Activated CD4-positive, alpha-beta T cell treated with anti-CD3 and anti-CD28 coated beads, Interleukin-2, amount 10 ng/mL, durations not matched to agents 7 days and 5 days (primary cell): ENCODE data around the gene UMPS. TPM values are rescaled to one million over a fixed set of nuclear protein-coding genes. Genes with fewer than 3 reads are reported as not detected.
"Not testable (repeated sequence)": the region's sequence is repeated elsewhere in the genome, so short reads cannot be mapped to it uniquely, and the experiment has no call there.

Source experiments
- CTCF ChIA-PET: fragments of 350-600 bp; sonication (Branson Sonifier 250); formaldehyde crosslinking; loops from one replicate; lab custom pipeline; 2021; ENCODE audit warnings: antibody characterized with exemption; lab: Charles Lee
- POLR2A ChIA-PET: fragments of 350-600 bp; sonication (Branson Sonifier 250); formaldehyde crosslinking; loops from one replicate; lab custom pipeline; 2021; ENCODE audit warnings: antibody characterized with exemption; lab: Charles Lee
- DNase-seq: peaks from one replicate; pipeline ENCODE4 v3.0.0-alpha.2; 2020
- H3K27ac Mint-ChIP-seq: one replicate; pipeline ENCODE4 v1.8.0; 2021; ENCODE audit warnings: mild to moderate bottlenecking, moderate library complexity, mixed read lengths
- H3K27me3 Mint-ChIP-seq: one replicate; pipeline ENCODE4 v1.8.0; 2021; ENCODE audit warnings: mixed read lengths
- H3K36me3 Mint-ChIP-seq: one replicate; pipeline ENCODE4 v1.8.0; 2021; ENCODE audit warnings: low read depth, mixed read lengths
- H3K4me1 Mint-ChIP-seq: one replicate; pipeline ENCODE4 v1.8.0; 2021; ENCODE audit warnings: mixed read lengths
- H3K4me3 Mint-ChIP-seq: one replicate; pipeline ENCODE4 v1.8.0; 2021; ENCODE audit warnings: mild to moderate bottlenecking, moderate library complexity, mixed read lengths
- H3K9me3 Mint-ChIP-seq: one replicate; pipeline ENCODE4 v1.8.0; 2021; ENCODE audit warnings: mixed read lengths
- microRNA-seq: library from miRNA; unstranded; fragments of <30 nt; microRNA quantifications from one replicate; pipeline ENCODE4 v1.2.0, GENCODE V29; 2021; ENCODE audit warnings: borderline microRNAs expressed, borderline replicate concordance
- total RNA-seq, 2 experiments: library from RNA; stranded (reverse); gene quantifications; one replicate each; pipeline ENCODE4 v1.2.3, GENCODE V29; 2021

UMPS gene
- total RNA-seq, 2 experiments from 2014 or later = 26.9 to 27.8 TPM

DNA sequence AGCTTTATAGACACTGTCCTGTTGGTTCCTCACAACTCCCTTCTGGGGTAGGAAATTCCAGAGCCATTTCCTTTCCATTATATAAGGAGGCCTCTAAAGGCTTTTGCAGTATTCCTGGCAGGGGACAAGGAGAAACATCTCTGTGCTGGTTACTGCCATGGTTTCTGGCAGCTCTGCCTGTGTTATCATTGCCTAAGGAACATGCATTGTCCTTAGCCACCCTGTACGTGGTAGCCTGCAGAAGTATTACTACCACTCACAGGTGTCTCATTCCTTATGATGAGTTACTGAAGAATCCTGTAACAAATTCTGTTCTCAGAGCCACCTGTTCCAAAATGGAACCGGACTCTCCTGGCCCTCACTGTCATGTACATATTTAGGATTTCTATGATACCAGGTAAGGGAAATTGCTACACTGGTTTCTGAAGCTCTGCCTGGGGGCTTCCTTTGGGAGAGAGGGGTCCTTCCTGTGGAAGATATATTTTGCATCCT, 58.0 kb downstream of the UMPS start:
- no peaks in the 10 kb centered on the region for H3K36me3 Mint-ChIP-seq
- ChIA-PET CTCF (interaction anchor here (1.0 to 2.0 kb wide), 3 partner anchors 20 to 113 kb away, joined by 3 to 7 read pairs (median 4); no protein-coding TSS in a partner anchor), POLR2A (interaction anchor here (0.5 to 0.6 kb wide), 2 partner anchors 11 to 97 kb away, joined by 3 to 4 read pairs; no protein-coding TSS in a partner anchor)
- no peaks in the 10 kb centered on the region for H3K9me3 Mint-ChIP-seq
- DNase-seq = no peak
- no peaks in the 10 kb centered on the region for H3K4me1 Mint-ChIP-seq
- H3K27ac Mint-ChIP-seq = no peak overlapping the region
- peaks cover 10% of the 10 kb centered on the region for H3K27me3 Mint-ChIP-seq
- no peak overlapping the region for H3K4me3 Mint-ChIP-seq

DNA sequence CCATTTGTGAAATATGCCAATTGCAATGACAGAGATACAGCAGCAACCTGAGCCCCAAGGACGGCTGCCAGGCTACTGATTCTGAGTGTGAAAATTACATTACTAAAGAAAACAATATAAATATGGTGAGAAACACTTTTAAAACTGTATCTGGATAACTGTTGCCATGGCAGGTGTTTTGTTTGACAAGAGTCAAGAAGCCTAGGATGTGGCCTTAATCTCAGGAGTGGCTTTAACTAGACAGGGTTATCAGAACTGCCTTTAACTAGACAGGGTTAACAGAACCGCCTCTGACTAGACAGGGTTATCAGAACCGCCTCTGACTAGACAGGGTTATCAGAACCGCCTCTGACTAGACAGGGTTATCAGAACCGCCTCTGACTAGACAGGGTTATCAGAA, 58.9 kb downstream of the UMPS start:
- H3K36me3 Mint-ChIP-seq, H3K9me3 Mint-ChIP-seq, POLR2A ChIA-PET, H3K4me3 Mint-ChIP-seq, H3K4me1 Mint-ChIP-seq, H3K27ac Mint-ChIP-seq, DNase-seq: not testable (repeated sequence)
- CTCF ChIA-PET = interaction anchor here (2.0 kb wide), 1 partner anchor 28 kb away, joined by 7 read pairs; no protein-coding TSS in a partner anchor
- H3K27me3 Mint-ChIP-seq = peaks cover 10% of the 10 kb centered on the region

GRCh38 chr3:124791142-124791541, 60.9 kb downstream of the UMPS start:
- no peaks in the 10 kb centered on the region for H3K4me1 Mint-ChIP-seq
- ChIA-PET POLR2A (no interaction called here), CTCF (interaction anchor here (1.1 to 1.2 kb wide), 2 partner anchors 30 to 110 kb away, joined by 4 to 6 read pairs; no protein-coding TSS in a partner anchor)
- peaks cover 12% of the 10 kb centered on the region for H3K27me3 Mint-ChIP-seq
- no peak for DNase-seq
- no peak overlapping the region for H3K27ac Mint-ChIP-seq
- no peak overlapping the region for H3K4me3 Mint-ChIP-seq
- no peaks in the 10 kb centered on the region for H3K36me3 Mint-ChIP-seq
- H3K9me3 Mint-ChIP-seq = no peaks in the 10 kb centered on the region

GRCh38 chr3:124791639-124792151, 61.4 kb downstream of the UMPS start:
- Mint-ChIP-seq H3K4me3 (no peak overlapping the region), H3K9me3 (no peaks in the 10 kb centered on the region), H3K27me3 (peaks cover 12% of the 10 kb centered on the region), H3K4me1 (no peaks in the 10 kb centered on the region), H3K27ac (no peak overlapping the region), H3K36me3 (no peaks in the 10 kb centered on the region)
- ChIA-PET POLR2A (no interaction called here), CTCF (interaction anchor here (1.1 to 1.2 kb wide), 2 partner anchors 31 to 110 kb away, joined by 4 to 6 read pairs; no protein-coding TSS in a partner anchor)
- no peak for DNase-seq

DNA sequence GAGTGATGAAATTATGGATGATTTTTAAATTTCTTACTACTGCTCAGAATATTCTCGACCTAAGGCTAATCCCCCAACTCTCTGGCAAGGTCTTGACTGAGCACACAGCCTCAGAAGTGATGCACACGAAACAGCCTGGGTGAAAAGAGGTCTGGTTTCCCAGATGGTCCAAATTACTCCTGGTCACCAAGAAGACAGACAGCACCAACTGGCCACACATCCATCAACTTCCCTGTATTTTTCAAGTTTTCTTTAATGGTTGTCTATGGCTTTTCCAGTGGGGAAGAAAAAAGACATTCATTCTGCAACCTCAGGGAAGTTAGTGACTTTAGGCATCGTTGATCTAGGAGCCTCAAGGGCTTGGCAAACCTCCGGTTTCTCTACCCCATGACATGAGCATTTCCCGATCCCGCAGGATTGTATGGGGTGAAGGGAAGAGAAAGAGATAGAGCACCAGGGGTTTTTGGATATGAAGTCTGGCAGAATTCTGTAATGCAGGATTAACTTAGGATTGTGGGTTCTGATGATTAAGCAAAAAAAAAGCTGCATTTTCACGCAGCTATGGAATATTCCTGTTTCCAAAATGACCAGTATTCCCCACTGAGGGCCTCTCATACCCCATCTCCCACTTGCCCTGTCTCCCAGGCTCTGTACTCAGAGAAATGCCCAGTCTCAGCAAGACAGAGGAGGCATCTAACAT, 62.2 kb downstream of the UMPS start:
- Mint-ChIP-seq H3K27ac (no peak overlapping the region), H3K36me3 (no peaks in the 10 kb centered on the region), H3K27me3 (peaks cover 12% of the 10 kb centered on the region), H3K9me3 (no peaks in the 10 kb centered on the region), H3K4me1 (no peaks in the 10 kb centered on the region), H3K4me3 (no peak overlapping the region)
- POLR2A ChIA-PET = no interaction called here
- no peak for DNase-seq
- CTCF ChIA-PET = no interaction called here

DNA sequence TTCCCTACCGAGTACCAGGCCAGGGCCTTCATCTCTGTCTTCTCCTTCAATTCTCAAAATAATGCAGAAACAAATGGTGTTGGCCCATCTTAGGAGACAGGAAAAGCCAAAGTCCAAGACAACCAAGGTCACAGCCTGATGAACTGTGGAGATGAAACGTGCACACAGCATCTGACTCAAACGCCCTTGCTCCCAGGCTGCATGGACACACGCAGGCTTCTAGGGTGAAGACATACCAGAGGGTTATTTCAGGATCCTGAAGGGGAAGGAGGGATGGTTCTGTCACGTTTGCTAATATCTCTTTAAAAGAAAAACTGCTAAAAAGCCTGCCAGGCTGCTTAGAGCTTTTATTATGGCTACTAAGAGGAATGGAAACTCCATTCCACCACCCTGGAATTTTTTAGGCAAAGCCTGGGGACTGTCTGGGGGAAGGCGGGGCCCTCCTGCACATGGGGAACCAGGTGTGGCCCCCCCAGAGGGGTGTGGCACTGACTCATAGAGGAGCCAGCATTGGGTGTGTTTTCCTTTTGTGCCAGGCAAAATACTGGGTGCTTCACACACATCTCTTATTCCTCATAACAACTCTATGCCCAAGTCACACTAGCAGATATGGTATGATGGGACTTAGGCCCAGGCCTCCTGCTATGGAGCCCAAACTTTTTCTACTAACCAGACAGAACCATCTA, 62.9 kb downstream of the UMPS start:
- CTCF ChIA-PET = interaction anchor here (1.0 kb wide), 1 partner anchor 24 kb away, joined by 3 read pairs; no protein-coding TSS in a partner anchor
- no peak overlapping the region for H3K27ac Mint-ChIP-seq
- H3K36me3 Mint-ChIP-seq = no peaks in the 10 kb centered on the region
- no peaks in the 10 kb centered on the region for H3K4me1 Mint-ChIP-seq
- POLR2A ChIA-PET = no interaction called here
- H3K9me3 Mint-ChIP-seq = no peaks in the 10 kb centered on the region
- H3K27me3 Mint-ChIP-seq = peaks cover 12% of the 10 kb centered on the region
- no peak for DNase-seq
- no peak overlapping the region for H3K4me3 Mint-ChIP-seq

GRCh38 chr3:124796477-124796876, 66.2 kb downstream of the UMPS start:
- no peaks in the 10 kb centered on the region for H3K9me3 Mint-ChIP-seq
- no peak overlapping the region for H3K27ac Mint-ChIP-seq
- H3K36me3 Mint-ChIP-seq = no peaks in the 10 kb centered on the region
- peaks cover 6% of the 10 kb centered on the region for H3K27me3 Mint-ChIP-seq
- no peaks in the 10 kb centered on the region for H3K4me1 Mint-ChIP-seq
- CTCF ChIA-PET = interaction anchor here (1.3 kb wide), 1 partner anchor 105 kb away, joined by 3 read pairs; no protein-coding TSS in a partner anchor
- H3K4me3 Mint-ChIP-seq = no peak overlapping the region
- POLR2A ChIA-PET = no interaction called here
- DNase-seq = no peak

DNA sequence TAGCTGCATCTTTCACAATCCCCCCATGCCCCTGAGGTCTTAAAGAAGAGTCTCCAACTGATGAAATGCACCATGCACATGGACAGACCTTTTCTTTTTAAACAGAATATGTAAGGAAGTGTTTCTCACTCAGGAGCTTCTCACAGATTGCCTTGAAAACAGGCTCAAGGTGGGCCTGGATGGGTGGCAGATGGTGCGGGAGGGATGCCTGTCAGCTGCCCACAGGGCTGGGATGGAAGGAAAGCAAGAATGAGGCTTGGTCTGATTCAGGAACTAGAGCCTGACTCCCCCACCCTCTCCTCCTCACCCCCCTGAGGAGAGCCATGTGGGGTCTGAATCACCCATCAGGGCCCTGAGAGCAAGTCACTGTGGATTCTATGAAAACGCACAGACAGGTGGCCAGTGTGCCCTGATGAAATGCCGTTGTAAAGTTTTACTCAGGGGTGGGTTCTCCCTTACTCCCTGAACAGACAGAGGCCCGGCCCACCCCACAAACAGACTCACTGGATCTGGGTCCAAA, 67.2 kb downstream of the UMPS start:
- POLR2A ChIA-PET = no interaction called here
- Mint-ChIP-seq H3K4me1 (no peaks in the 10 kb centered on the region), H3K4me3 (no peak overlapping the region), H3K27ac (no peak overlapping the region), H3K9me3 (no peaks in the 10 kb centered on the region), H3K27me3 (peaks cover 4% of the 10 kb centered on the region), H3K36me3 (no peaks in the 10 kb centered on the region)
- CTCF ChIA-PET = interaction anchor here (0.9 to 1.3 kb wide), 2 partner anchors 11 to 104 kb away, joined by 3 read pairs; no protein-coding TSS in a partner anchor
- DNase-seq = no peak

Small RNA genes lying within 50 kb of the gene (microRNA-seq; reads per million reads assigned to microRNA genes)
- not detected for gene MIR544B

Other genes with a start within 250 kb of the UMPS start
- gene ITGB5, start 156.9 kb downstream of the UMPS start, total RNA-seq = under 1 TPM; 0.15 to 0.37 TPM
- not detected for gene MUC13, start 204.3 kb downstream of the UMPS start, total RNA-seq